GM19351 (cell line): ENCODE results near the gene SH2D3C.

Source experiments
- ATAC-seq: cut with Tn5 transposase; IDR thresholded peaks from one replicate; pipeline ENCODE4 v1.9.1; 2021; ENCODE audit warnings: mild to moderate bottlenecking, moderate library complexity; ENCODE audit not compliant: unreplicated experiment

SH2D3C gene

DNA sequence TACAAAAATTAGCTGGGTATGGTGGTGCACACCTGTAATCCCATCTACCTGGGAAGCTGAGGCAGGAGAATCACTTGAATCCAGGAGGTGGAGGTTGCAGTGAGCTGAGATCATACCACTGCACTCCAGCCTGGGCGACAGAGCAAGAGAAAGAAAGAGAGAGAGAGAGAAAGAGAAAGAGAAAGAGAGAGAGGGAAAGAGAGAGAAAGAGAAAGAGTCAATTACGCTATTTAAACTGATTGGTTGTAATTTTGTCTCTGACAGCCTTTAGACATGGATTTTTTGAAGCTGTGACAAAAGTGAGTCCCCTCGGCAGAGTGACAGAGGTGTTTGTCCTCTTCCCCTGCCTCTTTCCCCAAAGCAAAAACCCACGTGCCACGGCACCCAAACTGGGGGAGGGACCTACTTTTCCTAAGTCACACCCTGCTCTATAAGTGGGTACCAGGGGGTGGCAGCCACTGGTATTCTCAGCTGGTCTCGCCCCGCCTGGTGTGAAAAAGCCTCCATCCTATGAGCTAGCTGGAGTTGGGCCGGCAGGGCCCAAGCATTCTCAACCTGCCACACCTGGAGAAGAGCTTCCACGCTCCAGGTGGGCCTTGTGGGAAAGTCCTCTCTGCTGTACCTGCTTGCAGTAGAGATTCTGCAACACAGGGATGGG lies 75.0 kb downstream of the SH2D3C start:
- ATAC-seq, result no peak

DNA sequence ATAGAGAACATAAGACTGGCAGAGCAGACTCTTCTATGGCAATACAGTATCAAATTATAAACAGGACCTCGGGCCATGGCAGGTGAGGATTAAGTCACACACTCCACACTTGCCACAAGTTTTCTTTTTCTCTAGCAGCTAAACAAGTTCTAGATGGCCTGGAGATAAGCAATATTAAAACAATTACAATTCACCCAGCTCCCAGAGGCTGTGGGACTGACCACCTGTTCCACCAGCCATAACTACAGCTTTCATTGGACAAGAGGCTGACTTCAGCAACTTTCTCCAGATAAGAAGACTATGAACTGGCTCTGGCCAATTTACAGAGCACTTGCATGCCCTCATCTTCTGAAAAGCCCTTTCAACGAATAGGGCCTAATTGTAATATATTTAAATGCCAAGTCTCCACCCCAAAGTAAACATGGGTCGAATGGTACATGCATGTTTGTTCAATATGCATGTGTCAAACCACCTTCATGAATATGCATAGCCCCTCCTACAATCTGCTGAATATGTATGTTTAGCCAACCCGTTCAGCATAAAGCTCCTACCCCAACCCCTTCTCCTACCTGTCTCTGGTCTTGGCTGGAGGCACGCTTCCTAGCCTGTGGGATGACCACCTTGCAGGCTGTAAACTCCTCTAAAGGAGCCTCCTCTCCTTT lies 77.7 kb downstream of the SH2D3C start:
- no peak for ATAC-seq

DNA sequence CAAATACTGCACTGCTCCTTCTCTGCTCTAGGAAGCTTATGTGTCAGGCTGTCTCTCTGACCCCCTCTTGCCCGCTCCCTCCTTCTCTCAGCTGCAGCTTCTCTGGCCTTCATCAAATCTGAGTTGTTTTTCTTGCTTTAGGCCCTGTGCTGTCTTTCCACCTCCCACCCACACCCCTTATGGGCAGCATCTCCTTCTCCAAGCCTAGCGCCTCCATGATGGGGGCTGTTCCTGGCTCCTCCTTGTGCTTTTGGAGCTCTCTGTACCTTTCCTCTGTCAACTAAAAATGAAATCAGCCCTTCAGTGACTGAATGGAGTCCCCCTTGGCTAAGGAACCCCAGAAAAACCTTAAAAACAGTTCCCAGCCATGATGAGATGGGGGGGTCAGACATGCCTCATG lies 78.3 kb downstream of the SH2D3C start:
- ATAC-seq, result no peak

DNA sequence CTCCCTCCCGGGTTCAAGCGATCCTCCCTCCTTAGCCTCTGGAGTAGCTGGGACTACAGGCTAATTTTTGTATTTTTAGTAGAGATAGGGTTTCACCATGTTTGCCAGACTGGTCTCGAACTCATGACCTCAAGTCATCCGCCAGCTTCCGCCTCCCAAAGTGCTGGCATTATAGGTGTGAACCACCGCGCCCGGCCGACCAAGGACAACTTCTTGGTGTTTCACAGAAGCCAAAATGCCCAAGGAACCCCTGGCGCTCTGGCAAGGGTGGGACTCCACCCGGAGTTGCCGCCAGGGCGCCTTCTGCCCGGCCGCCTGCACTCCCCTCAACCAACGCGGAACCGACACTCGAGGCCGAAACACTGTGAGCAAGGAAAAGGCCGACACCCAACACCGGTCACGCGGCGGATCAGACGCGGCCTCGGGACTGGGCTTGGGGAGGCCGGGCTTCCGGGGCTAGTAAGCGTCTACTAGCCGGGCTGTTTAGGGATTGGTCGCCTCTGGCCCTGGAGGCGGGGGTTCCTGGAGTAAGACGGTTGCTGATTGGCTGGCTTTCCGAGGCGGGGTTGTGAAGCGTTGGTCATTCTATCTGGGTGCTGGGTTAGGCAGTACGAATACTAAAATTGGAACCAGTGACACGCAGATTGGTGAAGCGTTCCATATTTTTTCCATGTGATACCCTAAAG lies 79.3 kb downstream of the SH2D3C start:
- peak; percentile 86 for ATAC-seq

DNA sequence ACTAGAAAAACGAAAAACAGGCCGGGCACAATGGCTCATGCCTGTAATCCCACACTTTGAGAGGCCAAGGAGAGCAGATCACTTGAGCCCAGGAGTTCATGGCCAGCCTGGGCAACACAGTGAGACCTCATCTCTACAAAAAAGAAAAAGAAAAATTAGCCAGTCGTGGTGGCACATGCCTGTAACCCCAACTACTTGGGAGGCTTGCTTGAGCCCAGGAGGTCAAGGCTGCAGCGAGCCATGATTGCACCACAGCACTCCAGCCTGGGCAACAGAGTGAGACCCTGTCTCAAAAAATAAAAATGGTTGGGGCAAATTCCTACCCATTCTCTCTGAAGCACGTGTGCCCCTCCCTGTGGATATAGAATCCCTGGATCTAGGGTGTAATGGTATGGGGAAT lies 80.1 kb downstream of the SH2D3C start:
- no peak for ATAC-seq

DNA sequence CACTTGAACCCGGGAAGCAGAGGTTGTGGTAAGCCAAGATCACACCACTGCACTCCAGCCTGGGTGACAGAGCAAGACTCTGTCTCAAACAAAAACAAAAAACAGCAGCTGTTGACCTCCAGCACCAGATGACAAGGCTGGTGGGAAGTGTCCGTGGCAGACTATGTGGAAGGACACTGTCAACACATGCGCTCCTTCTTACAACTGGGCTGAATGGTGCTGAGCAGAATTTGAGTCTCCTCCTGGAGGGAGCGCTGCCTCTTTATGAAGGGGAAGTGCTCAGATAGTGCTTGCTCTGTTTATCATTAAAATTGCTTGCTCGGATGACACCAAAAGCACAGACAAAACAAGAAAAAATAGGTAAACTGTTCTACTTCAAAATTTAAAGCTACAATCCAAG lies 80.9 kb downstream of the SH2D3C start:
- ATAC-seq, result no peak

DNA sequence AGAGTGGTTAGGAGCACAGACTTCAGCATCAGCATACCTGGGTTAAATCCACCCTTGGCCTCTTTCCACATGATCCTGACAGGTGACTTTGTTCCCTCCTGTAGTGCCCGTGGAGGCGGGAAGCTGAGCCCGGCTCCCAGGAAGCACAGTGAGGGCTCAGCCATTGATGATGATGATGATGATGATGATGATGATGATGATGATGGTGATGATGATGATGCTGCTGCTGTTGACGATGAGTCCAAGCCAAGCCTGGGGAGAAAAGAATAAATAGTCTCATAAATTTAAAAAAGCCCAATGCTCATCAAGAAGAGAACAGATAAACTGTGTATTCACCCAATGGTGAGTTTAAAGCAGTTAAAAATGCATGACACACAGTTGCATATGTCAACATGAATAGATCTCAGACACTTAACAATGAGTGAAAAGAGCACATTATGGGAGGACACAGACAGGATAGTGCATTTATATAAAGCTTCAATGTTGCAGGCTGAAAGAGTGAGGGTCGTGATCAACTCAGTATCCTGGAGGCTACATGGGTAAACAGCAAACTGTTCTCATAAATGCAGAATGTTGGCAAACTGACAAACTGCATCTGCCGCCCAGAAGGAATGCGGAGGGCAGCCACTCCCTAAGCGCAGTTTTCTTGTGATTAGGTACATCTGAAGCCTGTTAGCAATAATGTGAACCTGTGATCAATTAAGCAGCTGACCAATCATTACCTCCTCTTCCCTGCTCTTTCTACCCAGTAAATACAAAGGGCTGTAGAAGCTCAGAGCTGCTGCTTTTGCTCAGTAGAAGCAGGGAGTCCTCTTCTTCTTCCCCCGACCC lies 83.4 kb downstream of the SH2D3C start:
- ATAC-seq, result no peak

DNA sequence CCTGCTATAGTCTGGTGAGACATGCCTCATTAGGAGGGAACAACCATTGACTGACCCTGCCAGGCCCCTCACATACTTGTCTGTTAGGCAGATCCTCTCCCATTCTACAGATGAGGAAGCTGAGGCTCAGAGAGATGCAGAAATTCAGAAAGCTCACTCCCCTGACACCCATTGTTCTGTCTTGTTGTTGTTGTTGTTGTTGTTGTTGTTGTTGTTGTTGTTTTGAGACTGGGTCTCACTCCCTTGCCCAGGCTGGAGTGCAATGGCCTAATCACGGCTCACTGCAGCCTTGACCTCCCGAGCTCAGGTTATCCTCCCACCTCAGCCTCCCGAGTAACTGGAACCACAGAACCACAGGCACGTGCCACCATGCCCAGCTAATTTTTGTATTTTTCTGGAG lies 84.8 kb downstream of the SH2D3C start:
- ATAC-seq, result no peak

DNA sequence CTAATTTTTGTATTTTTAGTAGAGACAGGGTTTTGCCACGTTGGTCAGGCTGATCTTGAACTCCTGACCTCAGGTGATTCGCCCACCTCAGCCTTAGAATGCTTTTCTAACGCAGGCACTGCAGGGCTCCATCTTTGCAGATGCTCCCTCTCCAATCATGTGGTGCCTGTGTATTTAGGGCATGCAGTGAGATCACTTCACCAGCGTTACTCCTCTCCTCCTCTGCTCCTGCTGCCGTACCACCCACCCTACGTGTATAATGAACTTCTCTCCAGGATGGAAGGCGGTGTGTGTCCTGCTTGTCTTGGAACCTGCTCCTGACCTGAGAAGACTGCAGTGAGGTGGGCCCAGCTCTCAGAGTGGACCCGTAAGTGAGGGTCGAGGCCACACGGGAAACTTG lies 85.3 kb downstream of the SH2D3C start:
- no peak for ATAC-seq

DNA sequence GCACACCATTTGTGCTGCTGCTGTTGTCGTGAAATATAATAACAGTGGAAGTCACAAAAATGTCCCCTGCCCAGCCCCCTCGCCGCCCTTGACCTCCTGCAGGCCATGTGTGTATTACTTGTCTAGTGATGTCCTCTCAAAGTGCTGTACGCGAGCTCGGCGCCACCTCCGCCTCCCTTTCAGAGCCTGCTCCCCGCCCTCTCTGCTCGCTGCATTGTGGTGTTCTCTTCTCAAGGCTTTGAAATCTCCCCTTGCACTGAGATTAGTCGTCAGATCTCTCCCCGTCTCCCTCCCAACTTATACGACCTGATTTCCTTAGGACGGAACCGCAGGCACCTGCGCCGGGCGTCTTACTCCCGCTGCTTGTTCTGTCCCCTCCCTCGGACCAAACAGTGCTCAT lies 86.4 kb downstream of the SH2D3C start:
- no peak for ATAC-seq

DNA sequence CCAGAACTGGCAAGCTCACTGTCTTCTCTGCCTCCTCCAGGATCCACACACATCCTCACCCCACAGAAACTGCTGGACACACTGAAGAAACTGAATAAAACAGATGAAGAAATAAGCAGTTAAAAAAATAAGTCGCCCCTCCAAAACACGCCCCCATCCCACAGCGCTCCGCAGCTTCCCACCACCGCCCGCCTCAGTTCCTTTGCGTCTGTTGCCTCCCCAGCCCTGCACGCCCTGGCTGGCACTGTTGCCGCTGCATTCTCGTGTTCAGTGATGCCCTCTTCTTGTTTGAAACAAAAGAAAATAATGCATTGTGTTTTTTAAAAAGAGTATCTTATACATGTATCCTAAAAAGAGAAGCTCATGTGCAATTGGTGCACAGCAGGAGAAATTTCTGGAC lies 87.7 kb downstream of the SH2D3C start:
- no peak for ATAC-seq

DNA sequence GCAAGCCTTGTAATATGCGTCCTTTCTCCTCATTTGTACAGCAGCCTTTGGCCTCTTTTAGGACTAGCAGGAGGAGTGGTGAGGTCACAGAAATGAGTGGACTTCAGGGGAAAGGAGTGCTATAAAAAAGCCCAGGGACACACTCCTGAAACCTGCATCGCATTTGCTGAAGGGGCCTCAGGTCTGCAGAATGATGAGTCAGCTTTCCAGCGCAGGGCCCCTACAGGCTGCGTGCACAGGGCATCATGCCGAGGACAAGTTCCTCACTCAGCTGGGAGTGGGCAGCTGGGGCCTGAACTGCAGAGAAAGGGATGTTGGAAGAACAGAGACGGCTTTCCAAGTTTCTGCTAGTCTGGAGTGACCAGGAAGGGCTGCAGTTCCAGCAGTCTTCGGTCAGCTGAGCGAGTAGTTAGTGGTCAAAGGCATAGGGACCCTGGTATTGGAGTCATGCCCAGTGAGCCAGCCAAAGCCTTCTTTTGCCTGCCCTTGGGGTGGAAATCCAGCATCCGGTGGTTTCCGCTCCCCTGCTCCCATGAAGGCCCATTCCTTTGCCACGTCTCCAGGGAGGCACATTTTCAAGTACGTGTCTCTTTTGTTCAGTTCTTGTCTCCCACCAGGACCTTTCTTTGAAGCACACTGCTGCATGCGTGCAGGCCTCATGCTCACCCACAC lies 89.0 kb downstream of the SH2D3C start:
- no peak for ATAC-seq
